ENCODE results near the gene ATP11B. TPM values are rescaled to one million over a fixed set of nuclear protein-coding genes. Genes with fewer than 3 reads are reported as not detected.
A peak's percentile ranks its signal among the peaks of the same experiment; 100 is the strongest.
"Not testable (repeated sequence)": the region's sequence is repeated elsewhere in the genome, so short reads cannot be mapped to it uniquely, and the experiment has no call there.

The ATP11B gene
- total RNA-seq, 4 donors from 2014 or later = 80.8 to 114 (median 100) TPM

- Histone ChIP-seq H3K9me3 (no peaks in the 10 kb centered on the region), H3K27me3 (no peaks in the 10 kb centered on the region), H3K4me3 (peak overlapping the region; percentile 79 to 96 (median 86)), H3K4me1 (peaks cover 0 to 47% (median 20%) of the 10 kb centered on the region in 4 donors), H3K27ac (peak overlapping the region; percentile 85 to 96 (median 93)), H3K36me3 (no peaks in the 10 kb centered on the region)
- no peak for DNase-seq (ENCODE audit: low spot score in 2 of 2)
- 8 to 11% methylated on average over 13 of the region's 13 CpGs for WGBS, 2 donors
- TF ChIP-seq EP300 (IDR thresholded peaks at IDR 0.05) (no peak), POLR2A (IDR thresholded peaks at IDR 0.05) (no peak)
- TF ChIP-seq, protein P1, sequence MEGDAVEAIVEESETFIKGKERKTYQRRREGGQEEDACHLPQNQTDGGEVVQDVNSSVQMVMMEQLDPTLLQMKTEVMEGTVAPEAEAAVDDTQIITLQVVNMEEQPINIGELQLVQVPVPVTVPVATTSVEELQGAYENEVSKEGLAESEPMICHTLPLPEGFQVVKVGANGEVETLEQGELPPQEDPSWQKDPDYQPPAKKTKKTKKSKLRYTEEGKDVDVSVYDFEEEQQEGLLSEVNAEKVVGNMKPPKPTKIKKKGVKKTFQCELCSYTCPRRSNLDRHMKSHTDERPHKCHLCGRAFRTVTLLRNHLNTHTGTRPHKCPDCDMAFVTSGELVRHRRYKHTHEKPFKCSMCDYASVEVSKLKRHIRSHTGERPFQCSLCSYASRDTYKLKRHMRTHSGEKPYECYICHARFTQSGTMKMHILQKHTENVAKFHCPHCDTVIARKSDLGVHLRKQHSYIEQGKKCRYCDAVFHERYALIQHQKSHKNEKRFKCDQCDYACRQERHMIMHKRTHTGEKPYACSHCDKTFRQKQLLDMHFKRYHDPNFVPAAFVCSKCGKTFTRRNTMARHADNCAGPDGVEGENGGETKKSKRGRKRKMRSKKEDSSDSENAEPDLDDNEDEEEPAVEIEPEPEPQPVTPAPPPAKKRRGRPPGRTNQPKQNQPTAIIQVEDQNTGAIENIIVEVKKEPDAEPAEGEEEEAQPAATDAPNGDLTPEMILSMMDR (IDR thresholded peaks at IDR 0.05) = no peak
Observed at GRCh38 chr3:182794455-182795388, 1.4 kb downstream of the ATP11B start.

DNA sequence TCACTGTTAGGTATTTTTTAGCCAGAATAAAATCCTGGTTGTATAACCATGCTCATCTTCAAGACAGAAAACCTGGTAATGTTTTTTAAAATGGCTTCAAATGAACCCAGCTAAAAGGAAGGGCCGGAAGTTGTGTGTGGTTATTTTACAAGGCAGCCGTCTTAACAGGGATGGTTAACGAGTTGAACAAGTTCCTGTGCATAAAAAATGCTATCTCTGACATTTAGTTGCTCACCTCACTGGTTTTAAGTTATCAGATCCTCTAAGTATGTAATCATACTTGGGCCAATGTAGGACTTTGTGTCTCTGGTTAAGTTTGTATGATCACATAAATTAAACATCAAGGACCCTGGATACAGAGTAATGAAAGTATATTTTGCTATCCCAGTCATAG lies 2.1 kb downstream of the ATP11B start:
- H3K4me3 ChIP-seq = peak overlapping the region in 2 of 4 donors; percentile 79 to 92
- no peaks in the 10 kb centered on the region for H3K9me3 ChIP-seq
- no peaks in the 10 kb centered on the region for H3K27me3 ChIP-seq
- TF ChIP-seq EP300 (IDR thresholded peaks at IDR 0.05) (no peak), POLR2A (IDR thresholded peaks at IDR 0.05) (no peak)
- TF ChIP-seq, protein P1 (IDR thresholded peaks at IDR 0.05) = no peak
- H3K36me3 ChIP-seq = no peaks in the 10 kb centered on the region
- peak overlapping the region in 1 of 4 donors; percentile 96 for H3K27ac ChIP-seq
- no peak for DNase-seq (ENCODE audit: low spot score in 2 of 2)
- H3K4me1 ChIP-seq = peaks cover 0 to 47% (median 20%) of the 10 kb centered on the region in 4 donors
- 51 to 67% methylated on average over 3 of the region's 3 CpGs for WGBS, 2 donors

- no peak overlapping the region for H3K4me3 ChIP-seq
- no peak for DNase-seq (ENCODE audit: low spot score in 2 of 2)
- no peaks in the 10 kb centered on the region for H3K36me3 ChIP-seq
- H3K27ac ChIP-seq = no peak overlapping the region
- 91 to 93% methylated on average over 1 of the region's 1 CpG for WGBS, 2 donors
- no peaks in the 10 kb centered on the region for H3K27me3 ChIP-seq
- no peaks in the 10 kb centered on the region for H3K9me3 ChIP-seq
- peaks cover 0 to 49% (median 20%) of the 10 kb centered on the region in 4 donors for H3K4me1 ChIP-seq
- TF ChIP-seq EP300 (IDR thresholded peaks at IDR 0.05) (no peak), POLR2A (IDR thresholded peaks at IDR 0.05) (no peak)
- TF ChIP-seq, protein P1 (IDR thresholded peaks at IDR 0.05) = no peak
Observed at GRCh38 chr3:182796310-182796709, 3.0 kb downstream of the ATP11B start.

- H3K9me3 ChIP-seq = no peaks in the 10 kb centered on the region
- no peaks in the 10 kb centered on the region for H3K27me3 ChIP-seq
- 60 to 70% methylated on average over 1 of the region's 1 CpG for WGBS, 2 donors
- H3K36me3 ChIP-seq = no peaks in the 10 kb centered on the region
- no peak for DNase-seq (ENCODE audit: low spot score in 2 of 2)
- no peak overlapping the region for H3K27ac ChIP-seq
- TF ChIP-seq POLR2A (IDR thresholded peaks at IDR 0.05) = no peak
- TF ChIP-seq, protein P1 (IDR thresholded peaks at IDR 0.05) = no peak
- no peak for TF ChIP-seq EP300 (IDR thresholded peaks at IDR 0.05)
- H3K4me3 ChIP-seq = no peak overlapping the region
- peaks cover 0 to 60% (median 23%) of the 10 kb centered on the region in 4 donors for H3K4me1 ChIP-seq
Observed at GRCh38 chr3:182797876-182798275, 4.6 kb downstream of the ATP11B start.

DNA sequence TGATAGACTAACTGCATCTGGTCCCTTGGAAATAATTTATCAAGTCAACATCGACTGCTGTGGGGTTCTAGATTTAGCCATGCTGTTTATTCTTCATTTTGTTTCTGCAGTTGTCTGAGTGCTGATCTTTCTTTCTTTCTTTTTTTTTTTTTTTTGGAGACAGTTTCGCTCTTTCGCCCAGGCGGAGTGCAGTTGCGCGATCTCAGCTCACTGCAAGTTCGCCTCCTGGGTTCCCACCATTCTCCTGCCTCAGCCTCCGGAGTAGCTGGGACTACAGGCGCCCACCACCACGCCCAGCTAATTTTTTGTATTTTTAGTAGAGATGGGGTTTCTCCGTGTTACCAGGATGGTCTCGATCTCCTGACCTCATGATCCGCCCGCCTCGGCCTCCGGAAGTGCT lies 5.8 kb downstream of the ATP11B start:
- H3K4me1 ChIP-seq = peaks cover 0 to 73% (median 27%) of the 10 kb centered on the region in 4 donors
- not testable (repeated sequence) for H3K9me3 ChIP-seq; DNase-seq (ENCODE audit: low spot score in 2 of 2)

More for the DNA sequence above, 5.8 kb downstream of the ATP11B start:
- whole genome bisulfite sequencing, 2 donors = 95 to 96% methylated on average over 16 of the region's 16 CpGs
- H3K27ac ChIP-seq, H3K27me3 ChIP-seq, H3K4me3 ChIP-seq, H3K36me3 ChIP-seq: not testable (repeated sequence)

Data from tibial nerve (tissue), 4 donors.